GM21529 (cell line): Measurements from ENCODE around the gene KCNIP4.

ENCODE experiments used
- ATAC-seq: cut with Tn5 transposase; IDR thresholded peaks from one replicate; pipeline ENCODE4 v1.9.1; 2021; ENCODE audit not compliant: unreplicated experiment

Gene KCNIP4

DNA sequence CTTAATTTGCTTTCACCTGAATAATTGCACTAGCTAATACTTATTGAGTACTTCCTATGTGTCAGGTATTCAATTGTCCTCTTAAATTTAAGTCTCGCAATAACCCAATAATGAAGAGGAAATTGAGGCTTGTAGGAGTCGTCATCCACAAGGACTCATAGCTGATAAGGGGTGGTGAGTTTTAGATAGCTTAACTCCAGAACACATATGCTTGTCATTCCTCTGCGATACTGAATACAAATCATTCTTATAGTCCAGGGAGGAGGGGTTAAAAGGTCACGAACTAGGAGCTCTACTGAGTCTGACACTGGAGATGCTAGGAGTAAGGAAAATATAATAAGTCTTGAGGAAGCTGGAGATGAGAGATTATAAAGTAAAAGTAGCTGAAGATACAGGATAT lies 1249.8 kb downstream of the KCNIP4 start:
- no peak for ATAC-seq

DNA sequence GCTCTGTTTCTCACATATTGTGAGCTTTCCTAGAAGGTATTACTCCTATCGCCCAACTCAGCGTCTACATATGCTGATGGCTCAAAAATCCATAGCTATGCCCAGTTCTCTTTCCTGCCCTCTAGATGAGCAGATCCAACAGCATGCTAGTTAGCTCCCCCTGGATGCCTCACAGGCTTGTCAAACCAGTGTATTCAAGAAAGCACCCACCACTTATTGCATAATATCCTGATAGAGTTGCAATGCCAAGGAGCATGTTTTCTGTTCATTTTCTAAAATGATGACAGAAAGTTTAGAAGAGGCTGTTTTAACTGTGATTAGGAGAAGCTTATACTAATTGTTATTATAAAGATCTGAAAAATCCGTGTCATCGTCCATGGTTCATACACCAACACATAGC lies 1250.2 kb downstream of the KCNIP4 start:
- ATAC-seq: no peak

DNA sequence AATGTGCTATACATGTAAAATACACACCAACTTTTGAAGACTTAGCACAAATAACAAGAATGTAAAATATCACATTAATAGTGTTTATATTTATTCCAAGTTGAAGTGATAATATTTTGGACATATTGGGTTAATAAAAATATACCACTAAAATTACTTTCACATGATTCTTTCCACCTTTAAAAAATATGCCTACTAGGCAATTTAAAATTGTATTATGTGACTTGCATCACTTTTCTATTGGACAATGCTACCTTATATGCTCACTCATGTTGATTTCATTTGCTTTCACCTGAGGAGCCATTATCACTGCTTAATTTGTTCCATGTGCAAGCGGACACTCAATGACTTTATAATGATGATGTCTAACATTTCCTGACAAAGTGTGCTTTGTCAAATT lies 1251.8 kb downstream of the KCNIP4 start:
- no peak for ATAC-seq

DNA sequence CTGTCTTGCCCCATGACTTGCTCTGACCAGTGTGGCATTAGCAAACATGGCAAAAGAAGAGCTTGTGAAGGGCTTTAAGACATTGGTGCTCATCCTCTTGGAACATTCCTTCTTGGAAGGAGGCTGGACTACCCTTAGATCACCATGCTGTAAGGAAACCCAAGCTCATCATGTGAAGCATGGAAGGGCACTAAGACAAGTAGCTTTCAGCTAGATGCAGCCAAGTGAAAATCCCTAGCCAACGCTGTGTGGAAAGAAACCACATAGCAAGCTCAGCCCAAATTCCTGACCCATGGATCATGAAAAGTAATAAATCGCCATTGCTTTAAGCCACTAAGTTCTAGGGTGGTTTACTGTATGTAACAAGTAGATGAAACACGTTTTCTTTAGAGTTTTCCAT lies 1260.7 kb downstream of the KCNIP4 start:
- ATAC-seq: no peak

DNA sequence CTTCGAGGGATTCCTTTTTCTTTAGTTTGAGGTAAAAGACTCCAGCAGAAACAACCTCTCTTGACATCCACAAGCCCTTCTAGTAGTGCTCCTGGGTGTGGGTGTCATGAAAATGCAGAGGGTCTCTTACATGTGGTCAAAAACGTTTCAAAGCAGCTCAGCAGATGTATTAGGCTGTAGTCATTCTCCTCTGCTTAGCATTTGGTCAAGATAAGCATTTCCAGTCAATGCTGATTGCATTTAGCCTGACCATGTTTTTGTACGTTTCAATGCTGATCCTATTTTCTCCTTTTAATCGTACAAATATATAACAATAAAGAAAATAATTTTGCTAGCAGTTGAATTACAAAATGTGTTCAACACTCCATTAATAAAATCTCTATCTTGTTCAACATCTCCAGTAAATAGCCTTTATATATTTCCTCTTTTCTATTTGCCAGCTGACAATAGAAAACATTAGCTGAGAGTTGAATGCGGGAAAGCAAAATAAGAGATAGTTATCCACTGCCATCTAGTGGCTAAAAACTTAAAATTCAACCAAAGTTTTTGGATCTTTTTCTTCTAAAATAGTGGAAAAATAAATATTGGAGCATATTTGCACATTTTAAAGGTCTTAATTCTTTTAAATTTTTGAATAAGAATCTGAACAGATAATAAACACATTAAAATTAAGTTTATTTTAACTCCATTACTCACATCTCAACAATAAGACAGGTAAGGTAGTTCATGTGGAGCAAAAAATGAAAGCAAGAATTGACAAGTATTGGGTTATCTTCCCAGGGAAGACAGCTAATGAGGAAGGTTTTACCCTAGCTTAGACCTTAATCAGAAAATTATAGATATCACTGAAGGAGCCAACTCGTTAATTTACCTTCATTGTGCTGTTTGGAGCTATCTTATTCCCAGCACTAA lies 1263.5 kb downstream of the KCNIP4 start:
- no peak for ATAC-seq

DNA sequence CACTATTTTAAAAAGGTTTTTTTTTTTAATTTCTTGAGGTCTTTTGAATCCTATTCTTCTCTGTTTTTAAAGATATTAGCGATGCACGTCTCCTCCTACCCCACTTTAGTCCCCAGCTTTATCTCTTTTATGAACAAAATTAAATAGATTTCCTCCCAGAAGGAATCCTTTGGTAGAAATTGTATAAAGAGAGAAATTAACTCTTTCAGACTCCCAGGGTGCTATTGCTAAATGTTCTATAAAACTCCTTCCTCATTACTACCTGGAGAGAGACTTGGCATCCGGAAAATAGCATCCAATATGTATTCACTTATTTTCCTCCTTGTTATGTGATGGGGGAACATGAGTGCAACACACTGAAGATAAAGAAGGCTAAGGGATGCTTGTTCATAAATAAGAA lies 1264.8 kb downstream of the KCNIP4 start:
- no peak for ATAC-seq

DNA sequence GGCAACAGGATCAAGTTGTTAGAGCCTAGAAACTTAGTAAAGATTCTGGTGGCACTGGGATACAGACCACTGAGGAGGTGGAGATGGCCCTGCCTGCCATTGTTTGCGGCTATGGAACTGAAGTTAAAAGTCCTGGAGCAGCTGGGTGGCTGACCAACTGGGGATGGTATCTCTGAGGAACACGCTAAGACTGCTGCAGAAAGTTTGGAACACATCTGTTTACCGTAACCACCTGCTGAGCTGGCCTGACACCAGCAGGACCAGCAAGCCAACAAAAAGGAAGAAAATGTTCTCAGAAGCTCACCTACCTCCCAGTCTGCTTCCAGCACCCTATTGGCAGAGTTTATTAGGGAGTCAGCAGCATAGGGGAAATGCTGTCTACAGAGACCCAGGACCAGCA lies 1265.7 kb downstream of the KCNIP4 start:
- ATAC-seq: no peak

DNA sequence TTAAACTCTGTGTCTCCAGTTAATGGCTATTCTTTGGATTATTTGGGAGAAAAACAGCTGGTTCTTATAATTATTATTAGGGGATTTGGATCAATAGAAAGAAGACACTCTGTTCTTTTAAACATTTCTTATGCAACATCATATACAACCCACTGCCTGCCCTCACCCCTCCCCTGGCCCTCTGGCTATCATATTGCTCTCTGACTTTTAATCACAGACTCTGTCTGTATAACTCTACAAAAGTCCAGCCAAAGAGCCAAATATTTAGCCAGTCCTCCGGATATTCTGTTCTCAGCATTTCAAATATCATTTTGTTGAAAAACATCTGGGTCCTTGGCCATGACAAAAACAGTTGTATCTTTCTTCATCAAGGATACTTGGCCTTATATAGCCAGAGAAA lies 1267.3 kb downstream of the KCNIP4 start:
- ATAC-seq: no peak

DNA sequence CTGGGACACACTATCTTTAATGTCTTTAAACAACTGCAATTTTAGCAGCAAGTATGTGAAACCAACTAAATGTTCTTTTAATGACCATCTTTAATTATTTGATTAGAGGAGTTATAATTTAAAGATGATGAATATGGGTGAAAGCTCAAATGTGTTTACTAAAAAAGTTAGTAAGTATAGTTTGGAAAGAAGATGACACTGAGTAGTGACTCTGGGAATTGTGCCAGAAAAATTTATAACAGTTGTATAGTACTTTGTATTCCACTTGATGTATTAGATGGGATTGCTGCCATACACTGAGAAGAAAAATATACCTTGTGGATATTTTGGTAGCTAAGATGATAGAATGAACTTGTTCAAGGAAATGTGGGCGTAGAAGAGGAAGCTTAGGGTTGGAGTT lies 1267.8 kb downstream of the KCNIP4 start:
- no peak for ATAC-seq

DNA sequence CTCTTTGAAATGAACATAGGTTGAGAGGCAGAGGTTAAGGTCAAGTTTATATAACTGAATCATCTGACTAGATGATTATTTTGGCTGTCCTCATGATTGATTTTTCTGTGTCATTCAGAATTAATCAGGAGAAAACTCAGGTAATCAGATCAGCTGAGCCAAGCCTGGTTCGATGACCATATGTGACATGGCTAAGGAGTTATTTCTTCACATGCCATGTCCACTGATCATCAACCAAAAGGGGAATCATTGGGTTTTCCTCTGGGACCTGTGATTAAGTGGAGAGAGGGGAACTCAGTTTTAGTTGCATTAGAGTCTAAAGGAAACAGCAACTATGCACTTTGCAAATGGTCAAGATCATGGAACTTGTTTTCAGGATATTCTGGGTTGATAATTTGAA lies 1268.6 kb downstream of the KCNIP4 start:
- ATAC-seq: no peak
